HG03432 (cell line): Measurements from ENCODE around the gene PRPH2.

Experiments used
- ATAC-seq: cut with Tn5 transposase; IDR thresholded peaks from one replicate; pipeline ENCODE4 v1.9.1; 2021; ENCODE audit warnings: mild to moderate bottlenecking, moderate library complexity; ENCODE audit not compliant: unreplicated experiment

PRPH2 gene

GRCh38 chr6:42722497-42722896 lies at the start of gene PRPH2:
Gene PRPH2 (minus strand): TSS chr6:42722597. CDS start chr6:42722334, 263 bp downstream.
- no peak for ATAC-seq

GRCh38 chr6:42771741-42772100 lies 49.3 kb upstream of the PRPH2 start:
- ATAC-seq = no peak

DNA sequence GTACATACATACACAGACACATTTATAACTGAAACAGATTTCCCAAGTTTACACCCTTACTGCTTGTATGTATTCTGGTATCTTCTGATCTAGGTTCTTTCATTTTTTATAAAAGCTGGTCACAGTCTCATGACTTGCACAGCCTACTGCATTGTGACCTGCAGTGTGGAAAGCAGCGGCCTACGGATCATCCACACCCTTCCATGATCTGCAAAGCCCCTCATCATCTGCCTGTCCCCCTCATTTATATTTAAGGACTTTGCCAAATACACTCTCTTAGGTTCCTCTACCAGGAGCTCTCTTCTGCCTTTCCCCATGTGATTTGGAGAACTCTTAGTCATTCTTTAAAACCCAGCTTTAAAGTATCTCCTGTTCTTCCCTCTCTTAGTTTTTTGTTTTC lies 47.4 kb upstream of the PRPH2 start:
- ATAC-seq = no peak

- ATAC-seq = no peak
Observed at GRCh38 chr6:42769051-42769450, 46.7 kb upstream of the PRPH2 start.

DNA sequence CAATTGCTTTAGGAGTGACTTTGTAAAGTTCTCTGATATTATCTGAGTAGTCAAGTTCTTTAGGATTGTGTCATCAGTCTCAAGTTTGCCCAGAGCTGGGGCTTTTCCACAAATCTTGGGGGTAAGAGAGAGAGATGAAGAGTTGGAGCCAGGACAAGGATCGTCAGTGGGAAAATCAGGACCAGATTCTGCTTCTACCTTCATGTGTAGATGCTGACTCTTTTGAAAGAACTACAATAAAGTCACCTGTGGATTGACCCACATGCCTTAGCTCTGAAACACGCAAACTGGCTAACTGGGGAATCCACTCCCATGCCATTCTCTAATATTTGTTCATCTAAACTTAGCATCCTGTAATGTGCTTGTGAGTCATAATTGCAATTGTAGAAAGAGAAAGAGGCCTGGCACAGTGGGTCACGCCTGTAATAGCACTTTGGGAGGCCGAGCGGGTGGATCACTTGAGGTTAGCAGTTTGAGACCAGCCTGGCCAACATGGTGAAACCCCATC lies 43.8 kb upstream of the PRPH2 start:
- ATAC-seq = no peak

GRCh38 chr6:42764911-42765648 lies 42.7 kb upstream of the PRPH2 start:
- no peak for ATAC-seq

DNA sequence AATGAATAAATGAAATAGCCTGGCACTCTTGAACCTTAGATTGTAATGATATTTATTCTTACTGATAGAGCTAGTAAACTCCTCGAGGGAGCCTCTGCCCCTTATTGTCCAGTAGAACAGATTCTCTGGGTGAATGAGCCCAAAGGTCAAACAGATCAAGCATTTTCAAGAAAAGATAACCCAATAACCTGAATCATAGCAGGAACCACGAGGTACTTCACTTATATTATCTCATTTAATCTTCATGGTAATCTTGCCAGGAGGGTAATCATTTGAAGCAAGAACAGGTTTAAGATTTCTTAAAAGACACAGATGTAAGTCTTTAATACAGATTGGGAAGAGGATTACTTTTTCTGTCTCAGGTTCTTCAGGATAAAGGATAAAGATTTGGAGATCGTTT lies 40.6 kb upstream of the PRPH2 start:
- no peak for ATAC-seq

DNA sequence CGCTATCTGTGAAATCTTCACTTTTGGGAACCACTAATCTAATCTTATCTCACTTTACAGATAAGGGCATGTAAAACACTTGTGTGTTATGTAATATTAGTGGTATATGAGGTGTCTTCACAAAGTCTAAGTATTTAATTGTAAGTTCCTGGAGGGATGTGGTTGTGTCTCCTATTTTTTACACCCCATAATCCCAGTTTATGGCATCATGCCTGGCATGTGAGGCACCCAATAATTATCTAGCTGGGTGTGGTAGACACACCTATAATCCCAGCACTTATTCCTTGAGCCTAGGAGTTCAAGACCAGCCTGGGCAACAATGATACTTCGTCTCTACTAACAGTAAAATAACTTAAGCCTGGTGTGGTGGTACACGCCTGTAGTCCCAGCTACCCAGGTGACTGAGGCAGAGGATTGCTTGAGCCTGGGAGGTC lies 40.0 kb upstream of the PRPH2 start:
- ATAC-seq = no peak

- no peak for ATAC-seq
Observed at GRCh38 chr6:42761287-42762067, 39.1 kb upstream of the PRPH2 start.

DNA sequence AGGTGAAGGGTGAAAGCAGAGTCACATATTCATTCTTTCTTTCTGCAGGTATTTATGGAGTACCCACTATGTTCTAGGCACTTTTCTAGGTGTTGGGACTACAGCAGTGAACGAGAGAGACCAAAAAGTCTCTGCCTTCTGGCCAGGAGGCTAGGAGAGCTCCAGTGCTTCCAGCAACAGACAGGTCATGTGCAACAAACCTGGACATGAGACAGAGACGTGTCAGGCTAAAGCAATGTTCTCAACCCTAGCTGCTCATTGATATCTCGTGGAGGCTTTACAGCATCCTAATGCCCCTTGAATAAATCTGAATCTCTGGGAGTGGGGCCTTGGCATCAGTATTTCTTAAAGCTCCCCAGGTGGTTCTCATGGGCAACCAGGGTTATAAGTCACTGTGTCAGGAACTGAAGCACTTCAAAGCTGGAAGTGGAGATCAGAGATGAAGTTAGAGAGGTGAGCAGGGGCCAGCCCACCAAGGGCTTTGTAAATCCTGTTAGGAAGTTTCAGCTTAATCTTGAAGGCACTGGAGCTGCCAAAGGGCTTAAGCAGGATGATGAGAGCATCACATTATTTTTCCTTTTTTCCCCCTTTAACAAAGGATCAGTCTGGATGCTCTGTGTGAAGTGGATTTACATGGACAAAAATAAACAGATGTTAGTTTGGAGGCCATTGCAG lies 36.5 kb upstream of the PRPH2 start:
- no peak for ATAC-seq

DNA sequence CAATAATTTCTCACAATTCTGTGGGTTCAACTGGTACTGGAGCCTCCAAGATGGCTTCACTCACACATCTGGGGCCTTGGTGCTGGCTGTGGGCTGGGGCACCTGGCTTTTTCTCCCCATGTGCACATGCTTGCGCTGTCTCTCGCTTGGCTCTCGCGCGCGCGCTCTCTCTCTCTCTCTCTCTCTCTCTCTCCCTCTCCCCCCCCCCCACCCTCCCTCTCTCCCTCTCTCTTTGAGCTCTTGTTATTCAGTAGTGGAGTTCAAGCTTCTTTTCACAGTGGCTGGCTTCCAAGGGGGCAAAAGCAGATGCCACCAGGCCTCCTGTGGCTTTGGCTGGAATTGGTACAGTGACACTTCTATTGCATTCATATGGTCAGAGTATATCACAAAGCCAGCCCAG lies 34.3 kb upstream of the PRPH2 start:
- ATAC-seq = no peak

DNA sequence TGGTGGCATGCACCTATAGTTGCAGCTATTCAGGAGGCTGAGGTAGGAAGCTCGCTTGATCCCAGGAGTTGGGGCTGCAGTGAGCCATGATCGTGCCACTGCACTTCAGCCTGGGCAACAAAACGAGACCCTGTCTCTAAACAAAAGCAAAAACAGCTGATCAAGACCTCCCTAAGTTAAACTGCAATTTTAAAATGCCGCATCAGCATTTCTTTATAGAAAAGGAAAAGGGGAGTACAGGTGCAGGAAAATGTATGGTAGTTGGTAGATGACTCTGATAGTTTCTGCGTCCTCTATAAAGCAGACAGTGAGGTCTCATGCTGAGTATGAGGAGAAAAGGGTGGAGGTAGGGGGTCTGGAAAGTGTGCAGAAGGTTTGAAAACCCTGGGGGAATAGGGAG lies 32.4 kb upstream of the PRPH2 start:
- no peak for ATAC-seq

- no peak for ATAC-seq
Observed at GRCh38 chr6:42751055-42751454, 28.7 kb upstream of the PRPH2 start.

- ATAC-seq = no peak
Observed at GRCh38 chr6:42748203-42748898, 26.0 kb upstream of the PRPH2 start.

GRCh38 chr6:42746463-42747391 lies 24.3 kb upstream of the PRPH2 start:
- ATAC-seq = peak; percentile 63

GRCh38 chr6:42745640-42746462 lies 23.5 kb upstream of the PRPH2 start, which contains the start of gene TBCC:
Gene TBCC (minus strand): TSS chr6:42746103. CDS start chr6:42746073, 30 bp downstream.
- ATAC-seq = peak; percentile 72

GRCh38 chr6:42745083-42745639 lies 22.8 kb upstream of the PRPH2 start:
- no peak for ATAC-seq

GRCh38 chr6:42744351-42744893 lies 22.0 kb upstream of the PRPH2 start:
- no peak for ATAC-seq
